H9 (cell line): ENCODE data around the gene RNPEPL1. TPM values are rescaled to one million over a fixed set of nuclear protein-coding genes. Genes with fewer than 3 reads are reported as not detected.

Experiments used
- DNase-seq: peaks from one replicate; pipeline ENCODE4 v3.0.0-alpha.2; 2017
- H2AFZ ChIP-seq: one replicate; pipeline ENCODE4 v1.6.1; 2013; ENCODE audit warnings: mild to moderate bottlenecking, low read length, control low read depth, moderate library complexity
- H2AK5ac ChIP-seq: 2 replicates; pipeline ENCODE4 v1.6.1; 2013; ENCODE audit warnings: low read length, control low read depth, mixed read lengths; ENCODE audit not compliant: insufficient read length
- H2BK120ac ChIP-seq: one replicate; pipeline ENCODE4 v1.6.1; 2013; ENCODE audit warnings: low read depth, mild to moderate bottlenecking, low read length, control low read depth, inconsistent platforms; ENCODE audit not compliant: poor library complexity, severe bottlenecking
- H2BK12ac ChIP-seq: 2 replicates; pipeline ENCODE4 v1.6.1; 2013; ENCODE audit warnings: low read length, control low read depth, mixed read lengths, low read depth; ENCODE audit not compliant: insufficient read length
- H2BK15ac ChIP-seq: 2 replicates; pipeline ENCODE4 v1.6.1; 2013; ENCODE audit warnings: low read depth, low read length, control low read depth
- H2BK20ac ChIP-seq: one replicate; pipeline ENCODE4 v1.6.1; 2013; ENCODE audit warnings: low read depth, mild to moderate bottlenecking, low read length, control low read depth, inconsistent platforms; ENCODE audit not compliant: poor library complexity, severe bottlenecking
- H2BK5ac ChIP-seq: 2 replicates; pipeline ENCODE4 v1.6.1; 2013; ENCODE audit warnings: low read length, control low read depth, mixed read lengths; ENCODE audit not compliant: insufficient read length
- H3K14ac ChIP-seq: 2 replicates; pipeline ENCODE4 v1.6.1; 2013; ENCODE audit warnings: low read length, control low read depth; ENCODE audit not compliant: insufficient read depth
- H3K18ac ChIP-seq: 2 replicates; pipeline ENCODE4 v1.6.1; 2013; ENCODE audit warnings: low read depth, mild to moderate bottlenecking, mixed read lengths, low read length, control low read depth; ENCODE audit not compliant: insufficient read length
- H3K23ac ChIP-seq: 2 replicates; pipeline ENCODE4 v1.6.1; 2013; ENCODE audit warnings: low read length, control low read depth, mixed read lengths, low read depth; ENCODE audit not compliant: insufficient read length
- H3K23me2 ChIP-seq: 2 replicates; pipeline ENCODE4 v1.6.1; 2013; ENCODE audit warnings: low read depth, mild to moderate bottlenecking, mixed read lengths, low read length, control low read depth; ENCODE audit not compliant: insufficient read length, poor library complexity, severe bottlenecking
- H3K27ac ChIP-seq: 2 replicates; pipeline ENCODE4 v1.5.1; 2013; ENCODE audit warnings: low read length, control low read depth, mixed read lengths, low read depth; ENCODE audit not compliant: insufficient read length
- H3K27me3 ChIP-seq: 2 replicates; pipeline ENCODE4 v1.6.1; 2013; ENCODE audit warnings: low read length, control low read depth, inconsistent platforms; ENCODE audit not compliant: insufficient read depth
- H3K4ac ChIP-seq: 2 replicates; pipeline ENCODE4 v1.6.1; 2013; ENCODE audit warnings: low read depth, mild to moderate bottlenecking, control low read depth, inconsistent platforms, low read length, moderate library complexity
- H3K4me1 ChIP-seq: 2 replicates; pipeline ENCODE4 v1.6.1; 2013; ENCODE audit warnings: low read length, control low read depth, inconsistent platforms; ENCODE audit not compliant: insufficient read depth
- H3K4me2 ChIP-seq: 2 replicates; pipeline ENCODE4 v1.6.1; 2013; ENCODE audit warnings: low read length, control low read depth, mixed read lengths; ENCODE audit not compliant: insufficient read length, insufficient read depth
- H3K56ac ChIP-seq: 2 replicates; pipeline ENCODE4 v1.6.1; 2013; ENCODE audit warnings: low read depth, mild to moderate bottlenecking, mixed read lengths, low read length, control low read depth; ENCODE audit not compliant: insufficient read length
- H3K79me1 ChIP-seq: 2 replicates; pipeline ENCODE4 v1.6.1; 2013; ENCODE audit warnings: low read depth, mild to moderate bottlenecking, moderate library complexity, low read length, control low read depth, inconsistent platforms; ENCODE audit not compliant: insufficient read depth, poor library complexity, severe bottlenecking
- H3K79me2 ChIP-seq: 2 replicates; pipeline ENCODE4 v1.6.1; 2013; ENCODE audit warnings: low read length, control low read depth, inconsistent platforms; ENCODE audit not compliant: insufficient read depth
- H3K9ac ChIP-seq: 2 replicates; pipeline ENCODE4 v1.6.1; 2013; ENCODE audit warnings: low read length, control low read depth, mixed read lengths; ENCODE audit not compliant: insufficient read length; ENCODE audit errors: extremely low read depth
- H3K9me3 ChIP-seq: one replicate; pipeline ENCODE4 v1.6.1; 2013; ENCODE audit warnings: low read depth, low read length, inconsistent platforms; ENCODE audit not compliant: control insufficient read depth
- H3T11ph ChIP-seq: one replicate; pipeline ENCODE4 v1.6.1; 2013; ENCODE audit warnings: mild to moderate bottlenecking, low read length, control low read depth, inconsistent platforms
- H4K20me1 ChIP-seq: one replicate; pipeline ENCODE4 v1.6.1; 2013; ENCODE audit not compliant: control insufficient read depth, insufficient read length, insufficient read depth
- H4K5ac ChIP-seq: 2 replicates; pipeline ENCODE4 v1.6.1; 2013; ENCODE audit warnings: low read depth, mild to moderate bottlenecking, mixed read lengths, low read length, control low read depth; ENCODE audit not compliant: insufficient read length
- H4K8ac ChIP-seq: replicated peaks from 2 replicates; pipeline ENCODE4 v1.6.1; 2013; ENCODE audit warnings: low read length, control low read depth, mixed read lengths, low read depth; ENCODE audit not compliant: insufficient read length
- H4K91ac ChIP-seq: 2 replicates; pipeline ENCODE4 v1.6.1; 2013; ENCODE audit warnings: low read depth, mild to moderate bottlenecking, moderate library complexity, mixed read lengths, low read length, control low read depth; ENCODE audit not compliant: insufficient read length
- H3K27ac Mint-ChIP-seq, 3 experiments: 2 replicates in 2 of 3; 3 replicates in 1 of 3; pipeline ENCODE4 v1.8.0; 2020 to 2021; ENCODE audit warnings: mixed read lengths in 3 of 3, mild to moderate bottlenecking in 1 of 3, moderate library complexity in 1 of 3
- H3K27me3 Mint-ChIP-seq: 2 replicates; pipeline ENCODE4 v1.8.0; 2021; ENCODE audit warnings: low read depth, mild to moderate bottlenecking, moderate library complexity, mixed read lengths
- H3K36me3 Mint-ChIP-seq, 3 experiments: 2 replicates in 2 of 3; 3 replicates in 1 of 3; pipeline ENCODE4 v1.8.0; 2020 to 2021; ENCODE audit warnings: low read depth in 3 of 3, mixed read lengths in 3 of 3; ENCODE audit not compliant: insufficient read depth in 1 of 3
- H3K4me1 Mint-ChIP-seq, 2 experiments: 2 replicates each; pipeline ENCODE4 v1.8.0; 2020; ENCODE audit warnings: mixed read lengths in 2 of 2
- H3K4me3 Mint-ChIP-seq, 2 experiments: 2 replicates in 1 of 2; 3 replicates in 1 of 2; pipeline ENCODE4 v1.8.0; 2020 to 2021; ENCODE audit warnings: mild to moderate bottlenecking in 2 of 2, mixed read lengths in 2 of 2, moderate library complexity in 1 of 2
- H3K9me3 Mint-ChIP-seq, 2 experiments: 2 replicates in 1 of 2; 3 replicates in 1 of 2; pipeline ENCODE4 v1.8.0; 2020; ENCODE audit warnings: mild to moderate bottlenecking in 2 of 2, mixed read lengths in 2 of 2, moderate library complexity in 1 of 2
- CTCF ChIP-seq: fragments of 200-600 bp; sonication (generic); conservative IDR thresholded peaks from 3 replicates; pipeline ENCODE4 v1.8.0; 2021; ENCODE audit warnings: antibody characterized with exemption, mild to moderate bottlenecking
- WGBS: extraction: QIAGEN DNeasy Blood & Tissue Kit; methylation state at CpG from one replicate; pipeline ENCODE4 v1.1.7; 2013; ENCODE audit warnings: missing lambda C conversion rate, low lambda C conversion rate, mixed read lengths; ENCODE audit not compliant: insufficient read length; ENCODE audit errors: extremely low coverage; 5-methylcytosine and 5-hydroxymethylcytosine counted together
- total RNA-seq: library from RNA; stranded (reverse); gene quantifications from 2 replicates; pipeline ENCODE4 v1.2.1, GENCODE V29; 2021

The RNPEPL1 gene
- total RNA-seq, 1 experiment from 2014 or later: 22.5 TPM

- Histone ChIP-seq H2BK12ac (no peak overlapping the region), H3K79me2 (no peaks in the 10 kb centered on the region), H4K8ac (no peak overlapping the region), H3K9me3 (peaks cover 12% of the 10 kb centered on the region), H3K9ac (no peak overlapping the region), H3K27me3 (no peaks in the 10 kb centered on the region), H4K91ac (no peak overlapping the region), H2AFZ (no peak overlapping the region), H3K14ac (no peak overlapping the region), H3K23ac (no peak overlapping the region), H2BK5ac (no peak overlapping the region), H4K20me1 (no peaks in the 10 kb centered on the region), H3K79me1 (no peaks in the 10 kb centered on the region), H3K18ac (no peak overlapping the region), H3K4me1 (no peaks in the 10 kb centered on the region), H2BK15ac (no peak overlapping the region), H3K56ac (no peak overlapping the region), H3K4me2 (no peak overlapping the region), H3K27ac (no peak overlapping the region), H2BK120ac (no peak overlapping the region), H2AK5ac (no peak overlapping the region), H4K5ac (no peak overlapping the region), H3K4ac (no peak overlapping the region), H3K23me2 (no peaks in the 10 kb centered on the region), H3T11ph (no peak overlapping the region), H2BK20ac (no peak overlapping the region)
- TF ChIP-seq CTCF: no peak
- Mint-ChIP-seq H3K36me3 (peaks cover 21 to 26% (median 21%) of the 10 kb centered on the region in 3 experiments), H3K9me3 (peaks cover 17 to 20% of the 10 kb centered on the region in 2 experiments), H3K4me3 (no peak overlapping the region), H3K27me3 (no peaks in the 10 kb centered on the region; the same call in 1 of the 2 replicates), H3K4me1 (no peaks in the 10 kb centered on the region), H3K27ac (no peak overlapping the region)
- no CpG with 5 or more reads among the region's 4 CpGs for WGBS
- no peak for DNase-seq
Measured at GRCh38 chr2:240551288-240551687, 17.0 kb upstream of the RNPEPL1 start.
